ENCODE results near the gene S100A7A.

GRCh38 chr1:153394391-153394790 is 21.9 kb upstream of the S100A7A start:
- TF ChIP-seq CTCF (IDR thresholded peaks at IDR 0.05; ENCODE audit: poor library complexity, severe bottlenecking) (no peak), RAD21 (conservative IDR thresholded peaks at IDR 0.05) (no peak), MXI1 (conservative IDR thresholded peaks at IDR 0.05; ENCODE audit: poor library complexity, severe bottlenecking) (no peak)
